CD14-positive monocyte (primary cell): ENCODE data around the gene FBXW4. TPM values are rescaled to one million over a fixed set of nuclear protein-coding genes. Genes with fewer than 3 reads are reported as not detected.

Source experiments
- DNase-seq, 3 donors: peaks; one replicate each; pipeline ENCODE4 v3.0.0-alpha.2; 2011 to 2022
- H2AFZ ChIP-seq: 2 replicates; pipeline ENCODE4 v1.6.0; 2012; ENCODE audit warnings: mild to moderate bottlenecking, low read depth, low read length, inconsistent platforms; ENCODE audit not compliant: insufficient read depth, poor library complexity, severe bottlenecking
- H3K27ac ChIP-seq, 2 donors: 1 replicate in 1 of 2; 2 replicates in 1 of 2; pipeline ENCODE4 v1.5.1; 2012 to 2013; ENCODE audit warnings: low read length in 2 of 2, control low read depth in 1 of 2, inconsistent platforms in 1 of 2, low read depth in 1 of 2, mild to moderate bottlenecking in 1 of 2
- H3K27me3 ChIP-seq, 2 donors: one replicate each; pipeline versions ENCODE4 v1.6.0 to v1.6.1; 2011 to 2013; ENCODE audit warnings: low read length in 2 of 2; ENCODE audit not compliant: control insufficient read depth in 2 of 2, insufficient read depth in 2 of 2
- H3K36me3 ChIP-seq, 2 donors: replicated peaks in 1 of 2; 1 replicate in 1 of 2; 2 replicates in 1 of 2; pipeline versions ENCODE4 v1.5.1 to v1.6.1; 2012 to 2013; ENCODE audit warnings: low read length in 2 of 2, control low read depth in 1 of 2, inconsistent platforms in 1 of 2, mild to moderate bottlenecking in 1 of 2; ENCODE audit not compliant: insufficient read depth in 2 of 2, control insufficient read depth in 1 of 2
- H3K4me1 ChIP-seq, 2 donors: 1 replicate in 1 of 2; 2 replicates in 1 of 2; pipeline versions ENCODE4 v1.5.1 to v1.6.1; 2012 to 2013; ENCODE audit warnings: low read length in 2 of 2, control low read depth in 1 of 2, inconsistent platforms in 1 of 2, mild to moderate bottlenecking in 1 of 2, moderate library complexity in 1 of 2; ENCODE audit not compliant: insufficient read depth in 2 of 2, control insufficient read depth in 1 of 2
- H3K4me2 ChIP-seq: replicated peaks from 2 replicates; pipeline ENCODE3; 2012; ENCODE audit warnings: low read length, moderate library complexity, mild to moderate bottlenecking; ENCODE audit not compliant: poor library complexity, severe bottlenecking; ENCODE audit errors: extremely low read depth
- H3K4me3 ChIP-seq, 3 experiments: fragments of 200-600 bp in 1 of 3; sonication (generic) in 1 of 3; replicated peaks in 1 of 3; 1 replicate in 2 of 3; 2 replicates in 1 of 3; pipeline ENCODE4 v1.5.1; 2011 to 2013; ENCODE audit warnings: low read length in 3 of 3, mild to moderate bottlenecking in 3 of 3, control low read depth in 2 of 3, low read depth in 2 of 3, inconsistent platforms in 1 of 3, moderate library complexity in 1 of 3
- H3K79me2 ChIP-seq: 2 replicates; pipeline ENCODE4 v1.6.0; 2012; ENCODE audit warnings: mild to moderate bottlenecking, control low read depth, inconsistent platforms, low read length, moderate library complexity; ENCODE audit not compliant: insufficient read depth
- H3K9ac ChIP-seq: 2 replicates; pipeline ENCODE4 v1.6.0; 2017; ENCODE audit warnings: low read length, mild to moderate bottlenecking; ENCODE audit not compliant: insufficient read depth, poor library complexity, severe bottlenecking
- H3K9me3 ChIP-seq, 2 donors: replicated peaks in 1 of 2; 1 replicate in 1 of 2; 2 replicates in 1 of 2; pipeline versions ENCODE4 v1.5.1 to v1.6.1; 2012 to 2013; ENCODE audit warnings: low read length in 2 of 2, control low read depth in 1 of 2; ENCODE audit not compliant: control insufficient read depth in 1 of 2, insufficient read depth in 1 of 2
- H4K20me1 ChIP-seq: 2 replicates; pipeline ENCODE4 v1.6.0; 2012; ENCODE audit warnings: mild to moderate bottlenecking, low read length, control low read depth, moderate library complexity; ENCODE audit not compliant: insufficient read depth
- H3K27ac Mint-ChIP-seq, 7 donors: one replicate each; pipeline ENCODE4 v1.8.0; 2020; ENCODE audit warnings: mild to moderate bottlenecking in 7 of 7, mixed read lengths in 7 of 7, moderate library complexity in 6 of 7, inconsistent platforms in 2 of 7
- H3K27me3 Mint-ChIP-seq, 3 donors: one replicate each; pipeline ENCODE4 v1.8.0; 2021 to 2022; ENCODE audit warnings: low read depth in 3 of 3, mild to moderate bottlenecking in 3 of 3, mixed read lengths in 3 of 3, moderate library complexity in 3 of 3, inconsistent platforms in 1 of 3
- H3K36me3 Mint-ChIP-seq, 2 donors: one replicate each; pipeline ENCODE4 v1.8.0; 2020; ENCODE audit warnings: mixed read lengths in 2 of 2, inconsistent platforms in 1 of 2, mild to moderate bottlenecking in 1 of 2
- H3K4me1 Mint-ChIP-seq: one replicate; pipeline ENCODE4 v1.8.0; 2020; ENCODE audit warnings: mild to moderate bottlenecking, mixed read lengths
- H3K4me3 Mint-ChIP-seq, 2 donors: one replicate each; pipeline ENCODE4 v1.8.0; 2020; ENCODE audit warnings: mild to moderate bottlenecking in 2 of 2, mixed read lengths in 2 of 2, moderate library complexity in 1 of 2
- H3K9me3 Mint-ChIP-seq, 7 donors: one replicate each; pipeline ENCODE4 v1.8.0; 2020 to 2022; ENCODE audit warnings: mixed read lengths in 7 of 7, mild to moderate bottlenecking in 6 of 7, moderate library complexity in 6 of 7, inconsistent platforms in 2 of 7
- CTCF ChIP-seq: fragments of 200-600 bp; IDR thresholded peaks from one replicate; pipeline ENCODE4 v1.8.0; 2022; ENCODE audit warnings: antibody characterized with exemption, mild to moderate bottlenecking
- WGBS: methylation state at CpG from one replicate; pipeline ENCODE4 v1.1.5; 2013; ENCODE audit warnings: missing lambda C conversion rate; ENCODE audit not compliant: insufficient coverage; 5-methylcytosine and 5-hydroxymethylcytosine counted together
- intact Hi-C, 2 donors: fragments of 100-400 bp; cut with micrococcal nuclease; formaldehyde crosslinking; loops; one replicate each; pipeline versions ENCODE4 v1.15.0 to v1.15.1; 2023
- polyA plus RNA-seq, 3 donors: library from polyadenylated mRNA; depleted of rRNA in 1 of 3; unstranded in 2 of 3; stranded (reverse) in 1 of 3; fragments of 300-500 nt in 2 of 3; fragments of >200 nt in 1 of 3; fragmentation: Illumina TruSeq in 2 of 3; gene quantifications; 1 replicate in 2 of 3; 2 replicates in 1 of 3; pipeline ENCODE4 v1.2.3, GENCODE V29; 2012 to 2021

FBXW4 gene
- polyA plus RNA-seq, 3 donors: 1.1 to 30.8 (median 1.8) TPM

GRCh38 chr10:101572785-101573184, 122.2 kb downstream of the FBXW4 start:
- peaks cover 11 to 19% of the 10 kb centered on the region in 2 donors for H3K36me3 Mint-ChIP-seq
- peaks cover 17% of the 10 kb centered on the region for H3K4me1 Mint-ChIP-seq
- H3K9ac ChIP-seq: no peak overlapping the region
- H2AFZ ChIP-seq: no peak overlapping the region
- peaks cover 19 to 22% of the 10 kb centered on the region in 2 donors for H3K27me3 ChIP-seq
- no peaks in the 10 kb centered on the region for H4K20me1 ChIP-seq
- H3K4me3 Mint-ChIP-seq: no peak overlapping the region
- H3K27ac ChIP-seq: no peak overlapping the region
- intact Hi-C loops: loop anchor here (5.0 kb wide), 2 partner anchors 300 to 360 kb away; no protein-coding TSS in a partner anchor
- no peak overlapping the region for H3K4me2 ChIP-seq
- peaks cover 23 to 26% (median 24%) of the 10 kb centered on the region in 3 donors for H3K27me3 Mint-ChIP-seq
- no peak for TF ChIP-seq CTCF
- H3K4me1 ChIP-seq: peaks cover 17 to 21% of the 10 kb centered on the region in 2 donors
- H3K36me3 ChIP-seq: peaks cover 9 to 13% of the 10 kb centered on the region in 2 donors
- H3K27ac Mint-ChIP-seq: no peak overlapping the region
- peaks cover 0 to 11% of the 10 kb centered on the region in 2 donors for H3K9me3 ChIP-seq
- peaks cover 0 to 10% (median 6%) of the 10 kb centered on the region in 7 donors for H3K9me3 Mint-ChIP-seq
- H3K79me2 ChIP-seq: no peaks in the 10 kb centered on the region
- H3K4me3 ChIP-seq: no peak overlapping the region
- no peak for DNase-seq
- 100% methylated on average over 2 of the region's 2 CpGs for WGBS

- DNase-seq: no peak
- no peak overlapping the region for H3K27ac ChIP-seq
- TF ChIP-seq CTCF: no peak
- H3K27me3 ChIP-seq: peaks cover 25 to 28% of the 10 kb centered on the region in 2 donors
- Mint-ChIP-seq H3K27ac (no peak overlapping the region), H3K27me3 (peaks cover 30 to 32% (median 30%) of the 10 kb centered on the region in 3 donors), H3K4me1 (peaks cover 17% of the 10 kb centered on the region), H3K36me3 (peaks cover 7 to 14% of the 10 kb centered on the region in 2 donors), H3K9me3 (peaks cover 0 to 10% (median 6%) of the 10 kb centered on the region in 7 donors), H3K4me3 (no peak overlapping the region)
- no peak overlapping the region for H2AFZ ChIP-seq
- no peak overlapping the region for H3K9ac ChIP-seq
- H3K9me3 ChIP-seq: peaks cover 1 to 11% of the 10 kb centered on the region in 2 donors
- no peaks in the 10 kb centered on the region for H3K79me2 ChIP-seq
- intact Hi-C loops: loop anchor here (5.0 kb wide), 2 partner anchors 300 to 360 kb away; no protein-coding TSS in a partner anchor
- peaks cover 17 to 21% of the 10 kb centered on the region in 2 donors for H3K4me1 ChIP-seq
- no peak overlapping the region for H3K4me2 ChIP-seq
- H4K20me1 ChIP-seq: no peaks in the 10 kb centered on the region
- peaks cover 4 to 7% of the 10 kb centered on the region in 2 donors for H3K36me3 ChIP-seq
- WGBS: no CpG with 5 or more reads among the region's 7 CpGs
- no peak overlapping the region for H3K4me3 ChIP-seq
Observed at GRCh38 chr10:101572126-101572525, 122.8 kb downstream of the FBXW4 start.
